HepG2 (cell line): ENCODE measurements around the gene LLGL1. TPM values are rescaled to one million over a fixed set of nuclear protein-coding genes. Genes with fewer than 3 reads are reported as not detected.

ENCODE experiments used
- ATF1 ChIP-seq: IDR thresholded peaks from 2 replicates; pipeline ENCODE4 v1.6.1; 2016; ENCODE audit warnings: mild to moderate bottlenecking, control low read depth
- ATF7-NPFF ChIP-seq: sonication (generic); formaldehyde crosslinking; IDR thresholded peaks from 2 replicates; pipeline ENCODE4 v1.8.1; 2023; ENCODE audit warnings: mild to moderate bottlenecking, low read depth, missing genetic modification reagents, moderate library complexity
- CCAR2 ChIP-seq: fragments of 200-400 bp; formaldehyde crosslinking; optimal IDR thresholded peaks from 2 replicates; pipeline ENCODE3; 2018; ENCODE audit warnings: low read depth, mild to moderate bottlenecking, low read length, moderate library complexity
- FIP1L1 ChIP-seq: fragments of 200-400 bp; formaldehyde crosslinking; IDR thresholded peaks from 2 replicates; pipeline ENCODE4 v1.6.1; 2018; ENCODE audit warnings: low read depth, mild to moderate bottlenecking, low read length, moderate library complexity, borderline replicate concordance; ENCODE audit not compliant: insufficient read depth
- FOXO4 ChIP-seq: sonication (generic); formaldehyde crosslinking; conservative IDR thresholded peaks from 2 replicates; pipeline ENCODE4 v1.8.1; 2023; ENCODE audit warnings: missing genetic modification reagents
- IKZF4 ChIP-seq: sonication (generic); formaldehyde crosslinking; IDR thresholded peaks from 2 replicates; pipeline ENCODE4 v1.5.1; 2020; ENCODE audit warnings: borderline replicate concordance, mild to moderate bottlenecking, low read depth, missing genetic modification reagents; ENCODE audit errors: not compliant biosample characterization
- LCORL ChIP-seq, 2 experiments: fragments of 450-650 bp in 1 of 2; sonication (generic) in 1 of 2; formaldehyde crosslinking in 1 of 2; IDR thresholded peaks; 2 replicates each; pipeline versions ENCODE4 v1.5.0 to v1.6.1; 2017 to 2020; ENCODE audit warnings: antibody characterized with exemption in 1 of 2, missing genetic modification reagents in 1 of 2
- NR2F2 ChIP-seq: IDR thresholded peaks from 2 replicates; pipeline ENCODE4 v1.6.1; 2012; ENCODE audit warnings: low read depth, inconsistent platforms, borderline replicate concordance
- PPARG ChIP-seq: conservative IDR thresholded peaks from 2 replicates; pipeline ENCODE4 v1.6.1; 2016; ENCODE audit warnings: missing biosample characterization, missing genetic modification reagents
- SOX13 ChIP-seq, 3 experiments: fragments of 450-650 bp in 1 of 3; sonication (generic) in 1 of 3; formaldehyde crosslinking in 1 of 3; IDR thresholded peaks in 2 of 3; conservative IDR thresholded peaks in 1 of 3; 2 replicates each; pipeline versions ENCODE4 v1.5.0 to v1.6.1; 2016 to 2020; ENCODE audit warnings: antibody characterized with exemption in 1 of 3, mild to moderate bottlenecking in 1 of 3, missing compliant biosample characterization in 1 of 3, missing genetic modification reagents in 1 of 3, moderate library complexity in 1 of 3
- ZBTB25 ChIP-seq: IDR thresholded peaks from 2 replicates; pipeline ENCODE4 v1.6.1; 2018; ENCODE audit warnings: missing genetic modification reagents
- ZNF101 ChIP-seq: sonication (generic); formaldehyde crosslinking; IDR thresholded peaks from 2 replicates; pipeline ENCODE4 v1.4.0; 2020; ENCODE audit warnings: mild to moderate bottlenecking, low read depth, missing genetic modification reagents, borderline replicate concordance
- ZNF552 ChIP-seq: sonication (generic); formaldehyde crosslinking; IDR thresholded peaks from 2 replicates; pipeline ENCODE4 v1.9.0; 2022; ENCODE audit warnings: missing genetic modification reagents, mild to moderate bottlenecking, borderline replicate concordance
- polyA plus RNA-seq, 8 experiments: library from polyadenylated mRNA; depleted of rRNA in 3 of 8; stranded (reverse) in 7 of 8; unstranded in 1 of 8; fragments of >200 nt; fragmentation: Illumina TruSeq in 4 of 8; extraction: Trizol in 4 of 8; gene quantifications; 2 replicates each; pipeline versions ENCODE4 v1.2.1 to v1.2.3, GENCODE V29; 2011 to 2016; ENCODE audit warnings: low read depth in 4 of 8, missing spikeins in 1 of 8, mixed read lengths in 1 of 8; ENCODE audit not compliant: insufficient read depth in 1 of 8
- total RNA-seq, 5 experiments: library from RNA; depleted of rRNA; stranded (reverse); fragments of >200 nt; fragmentation: Illumina TruSeq; extraction: Trizol; gene quantifications; 2 replicates each; pipeline ENCODE4 v1.2.3, GENCODE V29; 2016; ENCODE audit warnings: low read depth in 1 of 5

The LLGL1 gene
- total and polyA plus RNA-seq, 2 of the 13 experiments (the other 11 are each of a cell fraction or from before 2014, with no cell fraction given), result 15.0 to 15.3 TPM

- TF ChIP-seq FOXO4 (CRISPR knock-in tag) (0 out of 2 replicates have a peak, but pooled peaks have one; percentile 65), FIP1L1 (no peak), NR2F2 (no peak), IKZF4 (peak; percentile 80), ZNF101 (CRISPR knock-in tag) (no peak), SOX13 (IDR thresholded peaks at IDR 0.05) (no peak), SOX13 (CRISPR knock-in tag; conservative IDR thresholded peaks at IDR 0.05 in 1 of 2, IDR thresholded peaks at IDR 0.05 in 1 of 2) (0 out of 4 replicates have a peak, but pooled peaks of 1 of the 2 experiments have one; percentile 32), ATF7-NPFF (CRISPR knock-in tag) (peak; percentile 81), ZBTB25 (CRISPR knock-in tag) (peak; percentile 84; the same call in 1 of the 2 replicates), CCAR2 (no peak), LCORL (IDR thresholded peaks at IDR 0.05) (no peak), LCORL (CRISPR knock-in tag; IDR thresholded peaks at IDR 0.05) (peak; percentile 64), ZNF552 (CRISPR knock-in tag) (0 out of 2 replicates have a peak, but pooled peaks have one; percentile 28), PPARG (CRISPR knock-in tag) (0 out of 2 replicates have a peak, but pooled peaks have one; percentile 10), ATF1 (CRISPR knock-in tag) (peak; percentile 70; the same call in 1 of the 2 replicates)
Observed at GRCh38 chr17:18260332-18261145, 35.1 kb downstream of the LLGL1 start, which contains the start of gene MIEF2 (continued).
